ENCODE measurements around the gene EPB41L4A.

DNA sequence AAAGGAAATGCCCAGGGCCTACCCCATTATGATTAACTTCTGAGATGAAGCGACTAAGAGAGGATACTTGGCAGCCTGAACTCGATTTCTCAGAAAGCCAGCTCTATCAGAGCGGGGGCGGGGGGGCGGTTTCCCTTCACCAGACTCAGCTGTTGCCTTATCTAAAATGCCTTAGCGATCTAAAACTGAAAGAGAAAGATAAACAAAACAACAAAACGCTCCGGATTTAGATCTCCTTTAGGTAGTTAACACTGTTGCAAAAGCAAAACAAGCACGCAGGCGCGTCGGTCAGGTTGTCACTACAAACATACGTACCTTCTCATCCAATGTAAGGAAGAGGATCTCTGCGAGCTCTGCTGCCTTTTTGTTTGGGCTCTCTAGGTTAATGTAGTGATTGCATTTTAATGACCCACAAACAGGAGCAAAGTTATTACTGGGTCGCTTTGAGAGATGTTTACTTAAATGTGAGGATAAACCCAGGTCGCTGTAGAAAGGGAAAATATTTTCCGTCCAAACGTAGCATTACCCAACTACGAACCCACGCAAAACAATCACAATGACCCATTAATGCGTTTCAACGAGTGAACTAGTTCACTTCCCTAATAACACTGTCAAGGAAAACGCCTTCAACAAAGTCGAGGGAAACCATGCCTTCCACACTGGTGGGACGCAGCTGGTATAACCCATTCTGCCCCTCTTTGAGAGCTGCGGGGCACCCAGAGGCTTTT lies 982 bp downstream of the EPB41L4A start:
- TF ChIP-seq, protein P1, sequence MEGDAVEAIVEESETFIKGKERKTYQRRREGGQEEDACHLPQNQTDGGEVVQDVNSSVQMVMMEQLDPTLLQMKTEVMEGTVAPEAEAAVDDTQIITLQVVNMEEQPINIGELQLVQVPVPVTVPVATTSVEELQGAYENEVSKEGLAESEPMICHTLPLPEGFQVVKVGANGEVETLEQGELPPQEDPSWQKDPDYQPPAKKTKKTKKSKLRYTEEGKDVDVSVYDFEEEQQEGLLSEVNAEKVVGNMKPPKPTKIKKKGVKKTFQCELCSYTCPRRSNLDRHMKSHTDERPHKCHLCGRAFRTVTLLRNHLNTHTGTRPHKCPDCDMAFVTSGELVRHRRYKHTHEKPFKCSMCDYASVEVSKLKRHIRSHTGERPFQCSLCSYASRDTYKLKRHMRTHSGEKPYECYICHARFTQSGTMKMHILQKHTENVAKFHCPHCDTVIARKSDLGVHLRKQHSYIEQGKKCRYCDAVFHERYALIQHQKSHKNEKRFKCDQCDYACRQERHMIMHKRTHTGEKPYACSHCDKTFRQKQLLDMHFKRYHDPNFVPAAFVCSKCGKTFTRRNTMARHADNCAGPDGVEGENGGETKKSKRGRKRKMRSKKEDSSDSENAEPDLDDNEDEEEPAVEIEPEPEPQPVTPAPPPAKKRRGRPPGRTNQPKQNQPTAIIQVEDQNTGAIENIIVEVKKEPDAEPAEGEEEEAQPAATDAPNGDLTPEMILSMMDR (IDR thresholded peaks at IDR 0.05; ENCODE audit: insufficient read depth, low read depth, low read length), result no peak
- no peak for TF ChIP-seq EZH2 (IDR thresholded peaks at IDR 0.05; ENCODE audit: insufficient read depth, low read length)
